HG03135 (cell line): ENCODE results near the gene CCDC89.
A peak's percentile ranks its signal among the peaks of the same experiment; 100 is the strongest.

Experiments
- ATAC-seq: cut with Tn5 transposase; IDR thresholded peaks from one replicate; pipeline ENCODE4 v1.9.1; 2021; ENCODE audit warnings: mild to moderate bottlenecking, moderate library complexity; ENCODE audit not compliant: unreplicated experiment

The CCDC89 gene

DNA sequence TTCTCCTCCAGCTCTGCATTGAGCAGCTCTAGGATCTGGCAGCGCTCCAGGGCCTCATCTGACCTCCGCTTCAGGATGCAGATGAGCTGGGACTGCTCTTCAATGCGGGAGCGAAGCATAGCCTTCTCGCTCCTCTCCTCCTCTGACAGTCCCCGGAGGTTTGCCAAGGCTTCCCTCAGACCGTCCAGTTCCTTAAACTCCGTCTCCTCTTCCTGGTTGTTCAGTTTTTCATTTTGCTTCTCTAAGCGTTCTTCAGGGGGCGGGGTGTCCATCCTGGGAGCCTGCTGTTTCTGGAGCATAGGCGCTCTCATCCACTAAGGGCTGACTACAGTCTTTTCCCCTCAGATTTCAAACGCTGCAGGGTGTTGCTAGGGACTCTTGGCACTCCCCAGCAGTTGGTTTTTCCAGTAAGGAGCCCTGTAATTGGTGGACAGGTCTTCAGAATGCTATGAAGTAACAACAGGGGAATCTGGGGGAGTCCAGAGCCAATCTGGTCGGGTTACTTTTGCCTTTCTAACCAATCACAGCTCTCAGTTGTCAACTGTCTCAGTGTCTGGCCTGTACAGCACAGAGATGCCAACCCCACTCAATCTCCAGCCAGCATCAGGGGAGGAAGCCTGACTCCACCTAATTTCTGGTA, at the start of gene CCDC89:
TSS of gene CCDC89 (minus strand) at position 376 of the 640 bp plus-strand sequence. CDS start at position 311, 65 bp downstream.
- no peak for ATAC-seq

GRCh38 chr11:85732965-85733364, 47.0 kb upstream of the CCDC89 start:
- peak; percentile 63 for ATAC-seq

DNA sequence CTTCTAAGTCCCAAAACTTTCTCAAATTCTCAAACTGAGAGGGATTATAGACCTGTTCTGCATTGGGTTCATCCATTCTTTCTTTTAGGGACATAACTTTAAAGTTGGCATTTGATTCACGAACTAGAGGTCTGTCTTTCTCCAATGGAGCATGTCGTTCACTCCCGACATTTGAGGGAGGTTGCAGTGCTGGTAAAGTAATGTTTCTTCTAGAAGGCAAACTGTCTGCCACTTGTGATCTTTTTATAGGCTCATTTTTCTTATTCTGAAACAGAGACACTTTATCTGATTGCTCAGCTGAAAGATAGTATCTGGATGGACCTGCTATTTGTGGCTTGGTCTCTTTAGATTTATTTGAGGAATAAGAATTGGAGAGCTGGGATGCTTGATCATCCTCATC, 40.4 kb upstream of the CCDC89 start:
- ATAC-seq = no peak

- no peak for ATAC-seq
These were observed 39.7 kb upstream of the CCDC89 start for GRCh38 chr11:85725510-85726258.

GRCh38 chr11:85724748-85725465, 38.9 kb upstream of the CCDC89 start:
- no peak for ATAC-seq

GRCh38 chr11:85723088-85723487, 37.1 kb upstream of the CCDC89 start:
- no peak for ATAC-seq

DNA sequence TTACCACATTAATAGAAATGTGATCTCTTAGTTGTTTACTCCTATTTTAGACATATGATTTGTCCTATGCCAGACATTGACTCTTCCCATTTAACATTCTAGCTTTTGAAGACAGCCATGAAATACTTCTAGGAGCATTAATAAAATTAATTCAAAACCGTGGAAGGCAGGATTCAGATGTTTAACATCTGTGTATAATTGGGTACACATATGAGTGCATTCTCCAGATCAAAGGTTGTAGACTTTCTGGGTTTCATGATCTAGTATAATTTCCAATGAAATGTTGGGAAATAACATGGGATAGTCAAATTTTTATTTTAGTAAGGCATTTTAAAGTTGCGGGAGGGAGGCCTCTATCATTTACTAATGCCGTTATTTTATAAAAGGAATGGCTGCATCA, 35.2 kb upstream of the CCDC89 start:
- no peak for ATAC-seq

GRCh38 chr11:85718991-85719807, 33.2 kb upstream of the CCDC89 start:
- ATAC-seq = no peak

DNA sequence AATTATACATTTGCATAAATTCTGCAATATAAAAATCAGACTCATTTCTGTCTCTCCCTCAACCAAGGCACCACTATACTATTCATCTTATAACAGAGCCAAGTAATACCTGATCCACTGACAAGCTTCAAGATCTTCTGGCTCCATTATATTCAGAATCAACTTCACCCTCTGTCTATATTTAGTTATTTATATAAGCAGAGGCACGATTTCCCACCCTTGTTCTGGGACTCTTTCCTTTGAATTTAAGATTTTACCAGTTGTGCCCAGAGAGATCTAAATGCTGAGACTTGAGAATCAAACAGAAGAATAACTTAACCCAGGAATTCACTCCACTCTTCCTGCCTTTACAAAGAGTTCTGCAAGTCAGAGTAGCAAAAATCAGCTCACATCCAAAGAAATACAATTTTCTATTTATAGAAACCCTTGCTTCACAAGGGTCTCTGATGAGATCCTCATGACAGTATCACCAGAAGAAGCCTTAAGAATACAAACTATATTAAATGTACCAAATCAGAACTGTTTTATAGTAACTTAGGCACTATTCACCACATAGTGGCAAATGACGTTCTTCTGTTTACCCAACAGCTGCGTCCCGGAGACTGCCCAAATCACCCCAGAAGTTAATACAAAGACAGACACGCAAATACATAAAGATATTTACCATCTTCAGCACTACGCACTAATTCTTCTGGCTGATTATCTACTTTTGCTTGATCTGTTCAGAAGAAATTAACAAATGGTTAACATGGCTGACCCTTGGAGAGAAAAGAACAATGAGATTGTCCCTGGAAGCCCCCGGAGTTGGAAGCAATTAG, 32.3 kb upstream of the CCDC89 start:
- ATAC-seq = no peak

GRCh38 chr11:85717429-85717828, 31.4 kb upstream of the CCDC89 start:
- no peak for ATAC-seq

DNA sequence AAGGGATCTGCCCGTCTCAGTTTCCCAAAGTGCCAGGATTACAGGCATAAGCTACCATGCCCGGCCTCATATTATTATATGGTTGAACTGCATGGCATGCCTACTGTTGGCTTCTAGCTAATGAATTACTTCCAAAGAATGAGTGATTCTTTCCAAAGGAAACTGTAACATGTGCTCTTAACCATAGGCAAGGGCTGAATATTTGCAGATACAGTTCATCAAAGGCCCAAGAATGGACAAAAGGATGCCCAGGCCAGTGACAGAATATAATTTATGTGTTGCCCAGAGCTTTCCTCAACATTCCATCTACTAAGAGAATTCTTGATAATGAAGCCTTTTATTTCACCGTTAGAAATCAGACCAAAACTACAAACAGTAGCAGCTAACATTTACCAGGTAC, 27.0 kb upstream of the CCDC89 start:
- ATAC-seq = no peak

DNA sequence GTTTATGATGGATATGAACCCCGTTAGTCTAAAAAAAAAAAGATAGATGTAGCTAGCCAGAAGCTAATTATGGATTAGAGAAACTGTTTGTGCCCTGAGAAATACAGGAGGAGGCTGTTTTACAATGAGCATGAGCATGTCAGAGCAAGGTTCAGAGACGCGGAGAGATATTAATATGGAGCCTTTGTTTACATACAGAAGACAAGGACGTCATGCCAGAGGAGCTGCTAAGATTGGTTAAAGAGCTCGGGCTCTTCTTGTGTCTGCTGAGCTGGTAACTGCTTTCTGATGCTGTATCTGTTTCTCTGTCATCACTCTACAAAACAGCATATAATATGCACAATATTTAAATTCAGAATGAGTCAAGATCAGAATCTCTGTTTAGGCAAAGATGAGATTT, 24.9 kb upstream of the CCDC89 start:
- ATAC-seq = no peak

- no peak for ATAC-seq
These were observed 24.1 kb upstream of the CCDC89 start for GRCh38 chr11:85709941-85710702.

DNA sequence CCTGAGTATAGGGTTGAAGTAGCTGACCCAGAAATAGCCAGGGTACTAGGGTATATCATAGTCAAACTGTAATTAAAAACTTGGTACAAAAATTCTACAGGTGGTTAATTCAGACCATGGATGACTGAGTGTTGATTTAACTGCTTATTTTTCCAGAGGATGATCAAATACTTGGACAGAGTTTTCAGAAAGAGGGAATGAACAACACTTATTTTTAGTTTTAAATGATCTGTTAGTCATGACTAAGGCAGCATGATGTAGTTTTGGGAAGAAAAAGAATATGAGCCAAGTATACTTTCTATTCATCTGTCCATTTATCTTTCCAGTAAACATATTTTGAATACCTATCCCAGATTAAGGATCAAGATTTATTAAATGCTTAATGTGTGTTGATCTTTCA, 19.8 kb upstream of the CCDC89 start:
- ATAC-seq = no peak

DNA sequence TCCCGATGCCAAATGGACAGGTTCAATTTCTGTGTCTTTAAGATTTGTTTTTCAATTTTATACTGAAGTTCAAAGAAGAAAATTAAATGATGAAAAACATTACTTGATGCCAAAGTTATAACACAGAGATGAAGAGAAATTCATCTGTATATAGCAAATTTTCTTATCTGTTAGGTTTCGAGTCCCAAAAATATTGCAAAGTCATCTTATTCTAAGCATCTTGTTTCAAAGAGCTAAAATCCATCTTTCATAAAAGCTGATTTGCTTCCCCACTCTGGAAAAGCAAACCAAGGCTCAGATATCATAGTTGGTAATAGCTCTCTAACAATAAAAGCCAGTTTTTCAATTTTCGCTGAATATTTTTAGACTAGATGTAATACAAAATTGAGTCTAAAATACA, 19.0 kb upstream of the CCDC89 start:
- ATAC-seq = no peak

DNA sequence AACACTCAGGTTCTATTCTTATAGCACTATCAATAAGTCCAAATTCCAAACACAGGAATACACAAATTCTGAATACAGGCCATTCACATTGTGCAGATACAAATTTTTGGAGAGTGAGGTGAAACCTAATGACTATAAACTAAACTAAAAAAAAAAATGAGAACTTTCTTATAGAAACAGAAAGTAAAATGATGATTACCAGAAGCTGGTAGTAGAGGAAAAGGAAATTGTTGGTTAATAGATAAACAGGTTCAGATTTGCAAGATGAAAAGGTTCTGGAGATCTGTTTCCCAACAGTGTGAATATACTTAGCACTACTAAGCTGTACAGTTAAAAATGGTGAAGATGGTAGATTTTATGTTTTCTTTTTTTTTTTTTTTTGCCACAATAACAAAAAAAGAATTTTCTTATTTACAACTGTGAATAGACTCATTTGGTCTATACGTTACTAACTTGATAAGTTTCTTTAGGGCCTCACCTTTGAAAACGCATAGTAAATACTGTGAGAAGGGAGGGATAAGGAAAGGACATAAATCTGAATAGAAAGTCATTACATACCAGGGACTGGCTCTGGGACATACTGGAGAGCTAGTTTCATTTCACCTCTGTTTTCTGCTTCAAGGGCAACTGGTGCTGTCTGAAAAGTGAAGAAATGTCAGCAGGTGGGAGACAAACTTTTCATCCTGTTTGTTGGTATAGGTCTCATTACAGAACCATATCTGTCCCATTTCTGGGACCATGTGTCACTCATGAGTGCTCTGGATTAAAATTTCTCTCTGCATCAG, 14.2 kb upstream of the CCDC89 start:
- peak; percentile 96 for ATAC-seq

DNA sequence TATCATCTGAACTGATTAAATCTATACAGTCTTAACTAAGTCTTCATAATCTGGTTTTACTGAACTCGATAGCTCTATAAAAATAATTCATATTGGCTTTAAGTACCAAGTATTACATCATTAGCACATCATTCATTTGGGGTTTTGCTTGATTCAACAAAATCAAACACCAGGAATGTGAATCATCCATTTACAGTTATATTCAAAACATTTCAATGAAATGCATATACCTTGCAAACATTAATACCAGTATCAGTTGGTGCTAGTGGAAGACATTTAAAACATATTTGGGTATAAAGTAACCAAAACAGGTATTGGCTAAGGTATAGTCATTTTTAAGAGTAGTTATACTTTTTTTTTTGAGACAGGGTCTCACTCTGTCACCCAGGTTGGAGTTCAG, 12.2 kb upstream of the CCDC89 start:
- ATAC-seq = no peak

GRCh38 chr11:85697747-85698146, 11.8 kb upstream of the CCDC89 start:
- ATAC-seq = no peak

DNA sequence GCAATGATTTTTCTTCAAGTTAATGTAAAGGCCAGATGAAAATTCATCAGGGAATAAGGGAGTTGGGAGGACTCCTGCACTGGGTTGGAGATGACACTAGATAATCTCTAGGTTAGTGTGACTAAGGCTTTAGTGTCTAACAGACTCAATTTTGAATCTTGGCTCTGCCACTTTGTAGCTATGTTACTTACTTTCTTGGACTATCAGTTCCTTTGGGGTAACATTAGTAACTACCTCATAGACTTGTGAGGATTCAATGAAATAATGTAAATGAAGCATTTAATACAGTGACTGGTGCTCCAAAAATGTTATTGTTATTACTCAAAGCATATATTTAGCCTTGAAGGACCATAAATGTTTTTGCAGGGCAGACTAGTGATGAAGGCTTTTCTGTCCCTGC, 9.6 kb upstream of the CCDC89 start:
- ATAC-seq = no peak
